ENCODE measurements around the gene GPC3.

DNA sequence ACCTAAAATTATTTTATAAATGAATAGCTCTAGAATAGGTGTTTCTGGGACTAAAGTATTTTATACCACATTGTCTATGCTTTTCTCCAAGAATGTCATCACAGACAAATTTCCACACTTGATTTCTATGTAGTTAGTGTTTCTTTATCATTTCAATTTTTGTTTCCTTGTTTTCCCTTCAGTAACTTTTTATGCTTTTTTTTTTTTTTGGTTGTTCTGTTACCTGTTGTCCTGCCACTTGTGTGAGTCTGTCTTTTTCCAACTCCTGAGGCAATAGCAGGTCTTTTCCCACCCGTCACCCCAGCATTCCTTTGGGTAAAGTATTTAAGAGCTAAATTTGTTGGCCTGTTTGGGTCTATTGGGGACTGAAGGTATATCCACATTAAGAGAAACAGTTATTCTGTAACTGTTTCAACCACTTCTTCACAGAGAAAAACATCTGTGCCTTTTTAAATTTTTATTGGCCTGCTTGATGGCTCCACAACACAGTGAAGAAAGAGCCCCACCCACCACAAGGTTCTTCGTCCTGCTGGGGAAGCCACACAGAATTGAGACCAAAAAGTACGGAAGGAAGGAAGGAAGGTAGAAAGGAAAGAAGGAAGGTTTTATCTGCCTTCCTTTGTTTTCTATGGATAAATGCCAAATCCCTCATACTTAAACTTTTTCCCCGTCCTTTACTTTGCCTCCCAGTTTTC lies 17.7 kb upstream of the GPC3 start:
- TF ChIP-seq, protein P1, sequence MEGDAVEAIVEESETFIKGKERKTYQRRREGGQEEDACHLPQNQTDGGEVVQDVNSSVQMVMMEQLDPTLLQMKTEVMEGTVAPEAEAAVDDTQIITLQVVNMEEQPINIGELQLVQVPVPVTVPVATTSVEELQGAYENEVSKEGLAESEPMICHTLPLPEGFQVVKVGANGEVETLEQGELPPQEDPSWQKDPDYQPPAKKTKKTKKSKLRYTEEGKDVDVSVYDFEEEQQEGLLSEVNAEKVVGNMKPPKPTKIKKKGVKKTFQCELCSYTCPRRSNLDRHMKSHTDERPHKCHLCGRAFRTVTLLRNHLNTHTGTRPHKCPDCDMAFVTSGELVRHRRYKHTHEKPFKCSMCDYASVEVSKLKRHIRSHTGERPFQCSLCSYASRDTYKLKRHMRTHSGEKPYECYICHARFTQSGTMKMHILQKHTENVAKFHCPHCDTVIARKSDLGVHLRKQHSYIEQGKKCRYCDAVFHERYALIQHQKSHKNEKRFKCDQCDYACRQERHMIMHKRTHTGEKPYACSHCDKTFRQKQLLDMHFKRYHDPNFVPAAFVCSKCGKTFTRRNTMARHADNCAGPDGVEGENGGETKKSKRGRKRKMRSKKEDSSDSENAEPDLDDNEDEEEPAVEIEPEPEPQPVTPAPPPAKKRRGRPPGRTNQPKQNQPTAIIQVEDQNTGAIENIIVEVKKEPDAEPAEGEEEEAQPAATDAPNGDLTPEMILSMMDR (IDR thresholded peaks at IDR 0.05): no peak
- no peak for TF ChIP-seq POLR2A (IDR thresholded peaks at IDR 0.05)

Measured in right lobe of liver (tissue), 4 donors.